Glomerular visceral epithelial cell (primary cell): ENCODE data around the gene OAS1.
A peak's percentile ranks its signal among the peaks of the same experiment; 100 is the strongest.
"Not testable (repeated sequence)": the region's sequence is repeated elsewhere in the genome, so short reads cannot be mapped to it uniquely, and the experiment has no call there.

ENCODE experiments used
- DNase-seq: peaks from one replicate; pipeline ENCODE4 v3.0.0-alpha.2; 2016; ENCODE audit errors: extremely low spot score

The OAS1 gene

GRCh38 chr12:112937741-112938719, 31.3 kb downstream of the OAS1 start, which contains the start of gene OAS3:
OAS3 (plus strand) TSS chr12:112938474; CDS start chr12:112938531, 57 bp downstream.
- DNase-seq: peak; percentile 88

GRCh38 chr12:112938751-112939150, 32.0 kb downstream of the OAS1 start:
- no peak for DNase-seq

GRCh38 chr12:112939761-112940381, 33.1 kb downstream of the OAS1 start:
- DNase-seq: no peak

- DNase-seq: no peak
Measured at GRCh38 chr12:112941528-112942335, 35.0 kb downstream of the OAS1 start.

GRCh38 chr12:112942572-112942971, 35.8 kb downstream of the OAS1 start:
- DNase-seq: no peak

- no peak for DNase-seq
Measured at GRCh38 chr12:112944024-112944690, 37.4 kb downstream of the OAS1 start.

- DNase-seq: no peak
Measured at GRCh38 chr12:112945515-112945914, 38.8 kb downstream of the OAS1 start.

- no peak for DNase-seq
Measured at GRCh38 chr12:112946236-112947000, 39.7 kb downstream of the OAS1 start.

GRCh38 chr12:112947314-112947713, 40.6 kb downstream of the OAS1 start:
- DNase-seq: no peak

- DNase-seq: no peak
Measured at GRCh38 chr12:112947761-112948160, 41.0 kb downstream of the OAS1 start.

- no peak for DNase-seq
Measured at GRCh38 chr12:112948806-112949205, 42.0 kb downstream of the OAS1 start.

GRCh38 chr12:112950701-112951100, 43.9 kb downstream of the OAS1 start:
- DNase-seq: no peak

GRCh38 chr12:112957125-112957524, 50.4 kb downstream of the OAS1 start:
- not testable (repeated sequence) for DNase-seq

GRCh38 chr12:112961074-112961473, 54.3 kb downstream of the OAS1 start:
- no peak for DNase-seq

- DNase-seq: no peak
Measured at GRCh38 chr12:112961536-112961935, 54.8 kb downstream of the OAS1 start.

GRCh38 chr12:112962561-112962960, 55.8 kb downstream of the OAS1 start:
- no peak for DNase-seq

- DNase-seq: no peak
Measured at GRCh38 chr12:112963227-112963861, 56.6 kb downstream of the OAS1 start.

GRCh38 chr12:112964067-112964670, 57.4 kb downstream of the OAS1 start:
- DNase-seq: no peak

GRCh38 chr12:112964915-112965314, 58.2 kb downstream of the OAS1 start:
- DNase-seq: no peak

GRCh38 chr12:112965643-112966042, 58.9 kb downstream of the OAS1 start:
- DNase-seq: no peak
